Activated CD8-positive, alpha-beta T cell treated with anti-CD3 and anti-CD28 coated beads for 36 hours (primary cell): Measurements from ENCODE around the gene PCCA. TPM values are rescaled to one million over a fixed set of nuclear protein-coding genes. Genes with fewer than 3 reads are reported as not detected.

Source experiments
- ATAC-seq: fragments of 200-7000 bp; cut with Tn5 transposase; one replicate; pipeline ENCODE4 v1.10.0; 2021; ENCODE audit warnings: mild to moderate bottlenecking, moderate library complexity
- CTCF ChIA-PET: fragments of 350-600 bp; sonication (Branson Sonifier 250); formaldehyde crosslinking; loops from one replicate; lab custom pipeline; 2021; ENCODE audit warnings: antibody characterized with exemption; lab: Charles Lee
- POLR2A ChIA-PET: fragments of 350-600 bp; sonication (Branson Sonifier 250); formaldehyde crosslinking; loops from one replicate; lab custom pipeline; 2021; ENCODE audit warnings: antibody characterized with exemption; lab: Charles Lee
- DNase-seq: peaks from one replicate; pipeline ENCODE4 v3.0.0-alpha.2; 2020
- H3K27ac Mint-ChIP-seq: one replicate; pipeline ENCODE4 v1.8.0; 2021; ENCODE audit warnings: mild to moderate bottlenecking, mixed read lengths
- H3K27me3 Mint-ChIP-seq: one replicate; pipeline ENCODE4 v1.8.0; 2021; ENCODE audit warnings: mixed read lengths
- H3K36me3 Mint-ChIP-seq: one replicate; pipeline ENCODE4 v1.8.0; 2021; ENCODE audit warnings: low read depth, mixed read lengths
- H3K4me1 Mint-ChIP-seq: one replicate; pipeline ENCODE4 v1.8.0; 2021; ENCODE audit warnings: low read depth, mixed read lengths
- H3K4me3 Mint-ChIP-seq: one replicate; pipeline ENCODE4 v1.8.0; 2021; ENCODE audit warnings: mild to moderate bottlenecking, moderate library complexity, mixed read lengths
- H3K9me3 Mint-ChIP-seq: one replicate; pipeline ENCODE4 v1.8.0; 2021; ENCODE audit warnings: mixed read lengths
- CTCF ChIP-seq: fragments of 200-600 bp; IDR thresholded peaks from one replicate; pipeline ENCODE4 v1.8.0; 2022; ENCODE audit warnings: antibody characterized with exemption, mild to moderate bottlenecking
- intact Hi-C: fragments of 100-400 bp; cut with micrococcal nuclease; formaldehyde crosslinking; loops from one replicate; pipeline ENCODE4 v1.10.0; 2022
- total RNA-seq, 2 experiments: library from RNA; stranded (reverse); gene quantifications; one replicate each; pipeline ENCODE4 v1.2.3, GENCODE V29; 2021

Gene PCCA
- total RNA-seq, 2 experiments from 2014 or later: 8.4 to 9.2 TPM

- ChIA-PET CTCF (no interaction called here), POLR2A (no interaction called here)
- Mint-ChIP-seq H3K27me3 (no peaks in the 10 kb centered on the region), H3K36me3 (peaks cover 4% of the 10 kb centered on the region), H3K4me1 (no peaks in the 10 kb centered on the region), H3K9me3 (no peaks in the 10 kb centered on the region), H3K27ac (no peak overlapping the region), H3K4me3 (no peak overlapping the region)
- ATAC-seq (no peak), DNase-seq (no peak)
- intact Hi-C loops: no loop called here
- no peak for TF ChIP-seq CTCF
Observed at GRCh38 chr13:100461309-100462030, 372.6 kb downstream of the PCCA start.

GRCh38 chr13:100464006-100464405 is 375.1 kb downstream of the PCCA start:
- DNase-seq: no peak
- Mint-ChIP-seq H3K27ac (no peak overlapping the region), H3K4me3 (no peak overlapping the region), H3K36me3 (peaks cover 4% of the 10 kb centered on the region), H3K9me3 (no peaks in the 10 kb centered on the region), H3K27me3 (no peaks in the 10 kb centered on the region), H3K4me1 (no peaks in the 10 kb centered on the region)
- no peak for TF ChIP-seq CTCF
- POLR2A ChIA-PET: no interaction called here
- intact Hi-C loops: no loop called here
- CTCF ChIA-PET: no interaction called here
- no peak for ATAC-seq

GRCh38 chr13:100465558-100465957 is 376.7 kb downstream of the PCCA start:
- ChIA-PET CTCF (interaction anchor here (1.4 kb wide), 1 partner anchor 49 kb away, joined by 4 read pairs; no protein-coding TSS in a partner anchor), POLR2A (no interaction called here)
- H3K36me3 Mint-ChIP-seq: no peaks in the 10 kb centered on the region
- DNase-seq (no peak), ATAC-seq (no peak)
- no peak for TF ChIP-seq CTCF
- no peak overlapping the region for H3K4me3 Mint-ChIP-seq
- no peak overlapping the region for H3K27ac Mint-ChIP-seq
- no peaks in the 10 kb centered on the region for H3K9me3 Mint-ChIP-seq
- H3K27me3 Mint-ChIP-seq: no peaks in the 10 kb centered on the region
- peaks cover 6% of the 10 kb centered on the region for H3K4me1 Mint-ChIP-seq
- intact Hi-C loops: no loop called here

- no peaks in the 10 kb centered on the region for H3K36me3 Mint-ChIP-seq
- no peaks in the 10 kb centered on the region for H3K27me3 Mint-ChIP-seq
- H3K4me3 Mint-ChIP-seq: no peak overlapping the region
- peak; percentile 20 for ATAC-seq
- ChIA-PET CTCF (no interaction called here), POLR2A (no interaction called here)
- H3K4me1 Mint-ChIP-seq: peaks cover 12% of the 10 kb centered on the region
- H3K9me3 Mint-ChIP-seq: no peaks in the 10 kb centered on the region
- H3K27ac Mint-ChIP-seq: no peak overlapping the region
- TF ChIP-seq CTCF: no peak
- DNase-seq: no peak
- intact Hi-C loops: no loop called here
Observed at GRCh38 chr13:100470866-100471505, 382.1 kb downstream of the PCCA start.

- Mint-ChIP-seq H3K27ac (no peak overlapping the region), H3K27me3 (no peaks in the 10 kb centered on the region), H3K4me1 (peaks cover 12% of the 10 kb centered on the region), H3K4me3 (no peak overlapping the region), H3K9me3 (no peaks in the 10 kb centered on the region), H3K36me3 (no peaks in the 10 kb centered on the region)
- ATAC-seq (no peak), DNase-seq (no peak)
- TF ChIP-seq CTCF: no peak
- ChIA-PET CTCF (no interaction called here), POLR2A (no interaction called here)
- intact Hi-C loops: no loop called here
Observed at GRCh38 chr13:100473087-100473486, 384.2 kb downstream of the PCCA start.
